Measurements from ENCODE around the gene USP6NL.

USP6NL gene

GRCh38 chr10:11493646-11494045 is 117.8 kb downstream of the USP6NL start:
- H3K4me1 ChIP-seq (ENCODE audit: control insufficient read depth in 1 of 2, insufficient read depth in 2 of 2, low read length in 2 of 2), result no peaks in the 10 kb centered on the region
- H3K9me3 ChIP-seq (ENCODE audit: control insufficient read depth in 1 of 2, low read length in 2 of 2), result no peaks in the 10 kb centered on the region
- no peak overlapping the region for H3K4me3 ChIP-seq (ENCODE audit: low read depth in 1 of 2, low read length in 2 of 2)
- no peak overlapping the region for H3K27ac ChIP-seq (ENCODE audit: low read length)
- H3K36me3 ChIP-seq (ENCODE audit: control insufficient read depth in 1 of 2, insufficient read depth in 2 of 2, low read length in 2 of 2), result peaks cover 9 to 20% of the 10 kb centered on the region in 2 donors
- no peaks in the 10 kb centered on the region for H3K27me3 ChIP-seq (ENCODE audit: low read depth, low read length)

- H3K9me3 ChIP-seq (ENCODE audit: control insufficient read depth in 1 of 2, low read length in 2 of 2), result no peaks in the 10 kb centered on the region
- peaks cover 9 to 20% of the 10 kb centered on the region in 2 donors for H3K36me3 ChIP-seq (ENCODE audit: control insufficient read depth in 1 of 2, insufficient read depth in 2 of 2, low read length in 2 of 2)
- no peak overlapping the region for H3K4me3 ChIP-seq (ENCODE audit: low read depth in 1 of 2, low read length in 2 of 2)
- H3K27me3 ChIP-seq (ENCODE audit: low read depth, low read length), result no peaks in the 10 kb centered on the region
- no peak overlapping the region for H3K27ac ChIP-seq (ENCODE audit: low read length)
- H3K4me1 ChIP-seq (ENCODE audit: control insufficient read depth in 1 of 2, insufficient read depth in 2 of 2, low read length in 2 of 2), result no peaks in the 10 kb centered on the region
These were observed 120.4 kb downstream of the USP6NL start for GRCh38 chr10:11491087-11491486.

- no peak overlapping the region for H3K4me3 ChIP-seq (ENCODE audit: low read depth in 1 of 2, low read length in 2 of 2)
- H3K4me1 ChIP-seq (ENCODE audit: control insufficient read depth in 1 of 2, insufficient read depth in 2 of 2, low read length in 2 of 2), result no peaks in the 10 kb centered on the region
- H3K9me3 ChIP-seq (ENCODE audit: control insufficient read depth in 1 of 2, low read length in 2 of 2), result no peaks in the 10 kb centered on the region
- no peak overlapping the region for H3K27ac ChIP-seq (ENCODE audit: low read length)
- no peaks in the 10 kb centered on the region for H3K27me3 ChIP-seq (ENCODE audit: low read depth, low read length)
- H3K36me3 ChIP-seq (ENCODE audit: control insufficient read depth in 1 of 2, insufficient read depth in 2 of 2, low read length in 2 of 2), result peaks cover 9 to 20% of the 10 kb centered on the region in 2 donors
These were observed 121.9 kb downstream of the USP6NL start for GRCh38 chr10:11489591-11489990.

- H3K4me1 ChIP-seq (ENCODE audit: control insufficient read depth in 1 of 2, insufficient read depth in 2 of 2, low read length in 2 of 2), result no peaks in the 10 kb centered on the region
- H3K27ac ChIP-seq (ENCODE audit: low read length), result no peak overlapping the region
- no peak overlapping the region for H3K4me3 ChIP-seq (ENCODE audit: low read depth in 1 of 2, low read length in 2 of 2)
- H3K27me3 ChIP-seq (ENCODE audit: low read depth, low read length), result no peaks in the 10 kb centered on the region
- no peaks in the 10 kb centered on the region for H3K9me3 ChIP-seq (ENCODE audit: control insufficient read depth in 1 of 2, low read length in 2 of 2)
- peaks cover 9 to 24% of the 10 kb centered on the region in 2 donors for H3K36me3 ChIP-seq (ENCODE audit: control insufficient read depth in 1 of 2, insufficient read depth in 2 of 2, low read length in 2 of 2)
These were observed 123.3 kb downstream of the USP6NL start for GRCh38 chr10:11488126-11488525.

- H3K4me3 ChIP-seq (ENCODE audit: low read depth in 1 of 2, low read length in 2 of 2), result no peak overlapping the region
- no peaks in the 10 kb centered on the region for H3K27me3 ChIP-seq (ENCODE audit: low read depth, low read length)
- no peak overlapping the region for H3K27ac ChIP-seq (ENCODE audit: low read length)
- peaks cover 0 to 9% of the 10 kb centered on the region in 2 donors for H3K36me3 ChIP-seq (ENCODE audit: control insufficient read depth in 1 of 2, insufficient read depth in 2 of 2, low read length in 2 of 2)
- no peaks in the 10 kb centered on the region for H3K9me3 ChIP-seq (ENCODE audit: control insufficient read depth in 1 of 2, low read length in 2 of 2)
- H3K4me1 ChIP-seq (ENCODE audit: control insufficient read depth in 1 of 2, insufficient read depth in 2 of 2, low read length in 2 of 2), result no peaks in the 10 kb centered on the region
These were observed 128.0 kb downstream of the USP6NL start for GRCh38 chr10:11483201-11484148.

- Histone ChIP-seq H3K36me3 (ENCODE audit: control insufficient read depth in 1 of 2, insufficient read depth in 2 of 2, low read length in 2 of 2) (peaks cover 0 to 9% of the 10 kb centered on the region in 2 donors), H3K9me3 (ENCODE audit: control insufficient read depth in 1 of 2, low read length in 2 of 2) (no peaks in the 10 kb centered on the region), H3K27me3 (ENCODE audit: low read depth, low read length) (no peaks in the 10 kb centered on the region), H3K4me1 (ENCODE audit: control insufficient read depth in 1 of 2, insufficient read depth in 2 of 2, low read length in 2 of 2) (no peaks in the 10 kb centered on the region), H3K4me3 (ENCODE audit: low read depth in 1 of 2, low read length in 2 of 2) (no peak overlapping the region), H3K27ac (ENCODE audit: low read length) (no peak overlapping the region)
These were observed 129.1 kb downstream of the USP6NL start for GRCh38 chr10:11482306-11482705.

- Histone ChIP-seq H3K27ac (ENCODE audit: low read length) (no peak overlapping the region), H3K4me3 (ENCODE audit: low read depth in 1 of 2, low read length in 2 of 2) (no peak overlapping the region), H3K9me3 (ENCODE audit: control insufficient read depth in 1 of 2, low read length in 2 of 2) (no peaks in the 10 kb centered on the region), H3K36me3 (ENCODE audit: control insufficient read depth in 1 of 2, insufficient read depth in 2 of 2, low read length in 2 of 2) (peaks cover 0 to 9% of the 10 kb centered on the region in 2 donors), H3K27me3 (ENCODE audit: low read depth, low read length) (no peaks in the 10 kb centered on the region), H3K4me1 (ENCODE audit: control insufficient read depth in 1 of 2, insufficient read depth in 2 of 2, low read length in 2 of 2) (peaks cover 0 to 4% of the 10 kb centered on the region in 2 donors)
These were observed 130.8 kb downstream of the USP6NL start for GRCh38 chr10:11480687-11481086.

- Histone ChIP-seq H3K27me3 (ENCODE audit: low read depth, low read length) (no peaks in the 10 kb centered on the region), H3K4me1 (ENCODE audit: control insufficient read depth in 1 of 2, insufficient read depth in 2 of 2, low read length in 2 of 2) (peaks cover 0 to 4% of the 10 kb centered on the region in 2 donors), H3K9me3 (ENCODE audit: control insufficient read depth in 1 of 2, low read length in 2 of 2) (no peaks in the 10 kb centered on the region), H3K36me3 (ENCODE audit: control insufficient read depth in 1 of 2, insufficient read depth in 2 of 2, low read length in 2 of 2) (peaks cover 0 to 6% of the 10 kb centered on the region in 2 donors), H3K27ac (ENCODE audit: low read length) (no peak overlapping the region), H3K4me3 (ENCODE audit: low read depth in 1 of 2, low read length in 2 of 2) (no peak overlapping the region)
These were observed 132.2 kb downstream of the USP6NL start for GRCh38 chr10:11479300-11479699.

- H3K36me3 ChIP-seq (ENCODE audit: control insufficient read depth in 1 of 2, insufficient read depth in 2 of 2, low read length in 2 of 2), result peaks cover under 1 to 5% of the 10 kb centered on the region in 2 donors
These were observed 132.6 kb downstream of the USP6NL start for GRCh38 chr10:11478807-11479206.

GRCh38 chr10:11475831-11476434 is 135.5 kb downstream of the USP6NL start:
- Histone ChIP-seq H3K27ac (ENCODE audit: low read length) (no peak overlapping the region), H3K36me3 (ENCODE audit: control insufficient read depth in 1 of 2, insufficient read depth in 2 of 2, low read length in 2 of 2) (peaks cover 0 to 3% of the 10 kb centered on the region in 2 donors), H3K4me3 (ENCODE audit: low read depth in 1 of 2, low read length in 2 of 2) (no peak overlapping the region), H3K4me1 (ENCODE audit: control insufficient read depth in 1 of 2, insufficient read depth in 2 of 2, low read length in 2 of 2) (peaks cover 0 to 4% of the 10 kb centered on the region in 2 donors), H3K9me3 (ENCODE audit: control insufficient read depth in 1 of 2, low read length in 2 of 2) (no peaks in the 10 kb centered on the region), H3K27me3 (ENCODE audit: low read depth, low read length) (no peaks in the 10 kb centered on the region)

More at GRCh38 chr10:11478807-11479206, 132.6 kb downstream of the USP6NL start:
- H3K27ac ChIP-seq (ENCODE audit: low read length), result no peak overlapping the region
- no peaks in the 10 kb centered on the region for H3K27me3 ChIP-seq (ENCODE audit: low read depth, low read length)
- peaks cover 0 to 4% of the 10 kb centered on the region in 2 donors for H3K4me1 ChIP-seq (ENCODE audit: control insufficient read depth in 1 of 2, insufficient read depth in 2 of 2, low read length in 2 of 2)
- no peaks in the 10 kb centered on the region for H3K9me3 ChIP-seq (ENCODE audit: control insufficient read depth in 1 of 2, low read length in 2 of 2)
- H3K4me3 ChIP-seq (ENCODE audit: low read depth in 1 of 2, low read length in 2 of 2), result no peak overlapping the region

GRCh38 chr10:11473128-11473760 is 138.2 kb downstream of the USP6NL start:
- Histone ChIP-seq H3K36me3 (ENCODE audit: control insufficient read depth in 1 of 2, insufficient read depth in 2 of 2, low read length in 2 of 2) (peaks cover 0 to 3% of the 10 kb centered on the region in 2 donors), H3K4me1 (ENCODE audit: control insufficient read depth in 1 of 2, insufficient read depth in 2 of 2, low read length in 2 of 2) (peaks cover 0 to 4% of the 10 kb centered on the region in 2 donors), H3K27me3 (ENCODE audit: low read depth, low read length) (no peaks in the 10 kb centered on the region), H3K4me3 (ENCODE audit: low read depth in 1 of 2, low read length in 2 of 2) (no peak overlapping the region), H3K9me3 (ENCODE audit: control insufficient read depth in 1 of 2, low read length in 2 of 2) (no peaks in the 10 kb centered on the region), H3K27ac (ENCODE audit: low read length) (no peak overlapping the region)
